Mammary epithelial cell (primary cell): Measurements from ENCODE around the gene COG5.

Experiments
- CTCF ChIP-seq, 2 donors: IDR thresholded peaks in 1 of 2; conservative IDR thresholded peaks in 1 of 2; 2 replicates each; pipeline ENCODE4 v1.5.1; 2011 to 2012; ENCODE audit warnings: inconsistent platforms in 2 of 2, low read length in 2 of 2, mild to moderate bottlenecking in 2 of 2, control low read depth in 1 of 2, low read depth in 1 of 2; ENCODE audit not compliant: insufficient read depth in 1 of 2; ENCODE audit errors: extremely low read depth in 1 of 2
- EZH2 ChIP-seq: IDR thresholded peaks from 2 replicates; pipeline ENCODE4 v1.6.1; 2012; ENCODE audit warnings: low read length, inconsistent platforms, borderline replicate concordance

- TF ChIP-seq CTCF (conservative IDR thresholded peaks at IDR 0.05 in 1 of 2, IDR thresholded peaks at IDR 0.05 in 1 of 2; ENCODE audit: extremely low read depth in 1 of 2, insufficient read depth in 1 of 2, low read depth in 1 of 2, low read length in 2 of 2) = no peak
- TF ChIP-seq EZH2 = no peak
Measured at GRCh38 chr7:107319724-107320228, 243.9 kb downstream of the COG5 start.
